HFFc6 (cell line): ENCODE measurements around the gene CCDC6. TPM values are rescaled to one million over a fixed set of nuclear protein-coding genes. Genes with fewer than 3 reads are reported as not detected.
"Not testable (repeated sequence)": the region's sequence is repeated elsewhere in the genome, so short reads cannot be mapped to it uniquely, and the experiment has no call there.

Experiments
- DNase-seq: peaks from one replicate; pipeline ENCODE4 v3.0.0-alpha.2; 2018
- H3K27ac Mint-ChIP-seq: 2 replicates; pipeline ENCODE4 v1.8.0; 2020; ENCODE audit warnings: mild to moderate bottlenecking, mixed read lengths
- H3K27me3 Mint-ChIP-seq: 2 replicates; pipeline ENCODE4 v1.8.0; 2021; ENCODE audit warnings: mild to moderate bottlenecking, moderate library complexity, mixed read lengths; ENCODE audit not compliant: insufficient read depth
- H3K36me3 Mint-ChIP-seq: 2 replicates; pipeline ENCODE4 v1.8.0; 2021; ENCODE audit warnings: low read depth, mixed read lengths
- H3K4me1 Mint-ChIP-seq: 2 replicates; pipeline ENCODE4 v1.8.0; 2020; ENCODE audit warnings: low read depth, mixed read lengths
- H3K4me3 Mint-ChIP-seq: 2 replicates; pipeline ENCODE4 v1.8.0; 2020; ENCODE audit warnings: mild to moderate bottlenecking, moderate library complexity, mixed read lengths
- H3K9me3 Mint-ChIP-seq: 2 replicates; pipeline ENCODE4 v1.8.0; 2020; ENCODE audit warnings: mild to moderate bottlenecking, mixed read lengths
- long read RNA-seq: library from polyadenylated mRNA; unstranded; transcript quantifications from one replicate; pipeline ENCODE4 v2.0.0, GENCODE V29; 2019
- total RNA-seq, 6 experiments: library from RNA; stranded (reverse); fragmentation: NEBNext Ultra II Directional; extraction: Animal tissue kit (Norgen Biotek cat#: 25700); gene quantifications; 2 replicates in 1 of 6; 3 replicates in 5 of 6; pipeline ENCODE4 v1.2.3, GENCODE V29; 2021
- TF ChIP-seq, protein P1 (sequence below): fragments of 200-600 bp; sonication (generic); IDR thresholded peaks from 2 replicates; pipeline ENCODE4 v1.5.0; 2021; ENCODE audit warnings: antibody characterized with exemption, mild to moderate bottlenecking

The CCDC6 gene
- 10 to 100 TPM; 33.0 to 43.0 (median 36.7) TPM for total RNA-seq
- long read RNA-seq, full-length matches to known transcripts = 3 of 25 reads
- long read RNA-seq, partial matches to known transcripts = 2 of 25 reads
- long read RNA-seq, other reads (novel, unspliced or antisense) = 20 of 25 reads

DNA sequence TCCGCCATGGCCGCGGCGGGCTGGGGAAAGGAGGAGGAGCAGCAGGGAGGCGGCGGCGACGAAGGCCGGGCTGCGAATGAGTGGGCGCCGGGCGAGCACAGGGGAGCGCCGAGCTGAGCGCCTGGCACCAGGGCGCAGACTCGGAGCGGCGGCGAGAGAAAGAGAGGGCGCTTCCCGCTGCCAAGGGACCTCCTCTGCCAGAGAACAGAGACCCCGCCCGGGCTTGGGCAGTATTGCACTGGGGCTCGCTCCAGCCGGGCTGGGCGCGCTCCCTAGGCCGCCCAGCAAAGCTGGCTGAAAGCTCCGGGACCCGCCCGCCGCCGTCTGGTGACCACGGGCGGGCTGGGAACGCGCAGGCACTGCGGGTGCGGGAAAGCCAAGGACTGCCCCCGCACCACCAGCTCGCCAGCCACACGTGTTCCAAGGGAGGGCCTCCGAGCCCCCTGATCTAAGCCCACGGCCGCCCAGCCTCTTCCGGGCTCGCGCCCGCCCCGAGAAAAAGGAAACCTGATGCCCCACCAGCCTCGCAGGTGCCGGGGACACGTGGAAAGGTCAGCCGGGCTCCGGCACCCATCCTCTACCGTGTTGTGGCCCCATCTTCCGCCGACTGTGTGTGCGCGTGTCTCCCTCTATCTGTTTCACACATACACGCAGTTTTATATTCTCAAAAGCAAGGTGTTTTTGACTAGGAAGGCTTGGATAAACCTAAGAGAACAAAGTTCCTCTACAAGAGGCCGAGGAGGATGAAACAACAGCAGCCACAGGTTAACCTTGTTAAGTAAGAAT is at the start of gene CCDC6:
CCDC6 (minus strand) TSS at position 140 of the 786 bp plus-strand sequence; CDS start at position 8, 132 bp downstream.
- DNase-seq = peak; percentile 88
- no peaks in the 10 kb centered on the region for H3K36me3 Mint-ChIP-seq
- TF ChIP-seq, protein P1, sequence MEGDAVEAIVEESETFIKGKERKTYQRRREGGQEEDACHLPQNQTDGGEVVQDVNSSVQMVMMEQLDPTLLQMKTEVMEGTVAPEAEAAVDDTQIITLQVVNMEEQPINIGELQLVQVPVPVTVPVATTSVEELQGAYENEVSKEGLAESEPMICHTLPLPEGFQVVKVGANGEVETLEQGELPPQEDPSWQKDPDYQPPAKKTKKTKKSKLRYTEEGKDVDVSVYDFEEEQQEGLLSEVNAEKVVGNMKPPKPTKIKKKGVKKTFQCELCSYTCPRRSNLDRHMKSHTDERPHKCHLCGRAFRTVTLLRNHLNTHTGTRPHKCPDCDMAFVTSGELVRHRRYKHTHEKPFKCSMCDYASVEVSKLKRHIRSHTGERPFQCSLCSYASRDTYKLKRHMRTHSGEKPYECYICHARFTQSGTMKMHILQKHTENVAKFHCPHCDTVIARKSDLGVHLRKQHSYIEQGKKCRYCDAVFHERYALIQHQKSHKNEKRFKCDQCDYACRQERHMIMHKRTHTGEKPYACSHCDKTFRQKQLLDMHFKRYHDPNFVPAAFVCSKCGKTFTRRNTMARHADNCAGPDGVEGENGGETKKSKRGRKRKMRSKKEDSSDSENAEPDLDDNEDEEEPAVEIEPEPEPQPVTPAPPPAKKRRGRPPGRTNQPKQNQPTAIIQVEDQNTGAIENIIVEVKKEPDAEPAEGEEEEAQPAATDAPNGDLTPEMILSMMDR = peak; percentile 81
- peak within 1 kb of the TSS; percentile 97 for H3K4me3 Mint-ChIP-seq
- H3K27ac Mint-ChIP-seq = peak within 1 kb of the TSS; percentile 86
- H3K4me1 Mint-ChIP-seq = peaks cover 53% of the 10 kb centered on the region
- H3K27me3 Mint-ChIP-seq = 0 out of 2 replicates have a peak, but pooled peaks cover 1% of the 10 kb centered on the region
- no peaks in the 10 kb centered on the region for H3K9me3 Mint-ChIP-seq

DNA sequence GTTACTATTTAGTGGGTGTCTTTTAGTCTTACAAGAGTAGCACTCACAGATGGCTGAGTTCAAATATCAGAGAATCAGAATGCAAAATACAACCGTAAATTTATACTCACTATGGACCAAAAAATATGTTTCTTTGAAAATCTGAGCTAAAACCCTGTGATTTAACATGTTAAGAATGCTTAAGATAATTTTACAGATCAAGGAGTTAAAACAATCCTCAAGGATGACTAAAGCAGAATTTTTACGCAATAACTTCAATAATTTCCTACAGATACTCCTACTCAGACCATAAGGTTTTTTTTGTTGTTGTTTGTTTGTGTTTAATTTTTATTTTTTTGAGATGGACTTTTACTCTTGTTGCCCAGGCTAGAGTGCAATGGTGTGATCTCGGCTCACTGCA is 47.9 kb upstream of the CCDC6 start:
- no peaks in the 10 kb centered on the region for H3K4me1 Mint-ChIP-seq
- H3K27me3 Mint-ChIP-seq = no peaks in the 10 kb centered on the region
- TF ChIP-seq, protein P1 = no peak
- no peak overlapping the region for H3K27ac Mint-ChIP-seq
- no peak overlapping the region for H3K4me3 Mint-ChIP-seq
- DNase-seq = no peak
- H3K9me3 Mint-ChIP-seq = no peaks in the 10 kb centered on the region; the same call in 1 of the 2 replicates
- no peaks in the 10 kb centered on the region for H3K36me3 Mint-ChIP-seq

- H3K36me3 Mint-ChIP-seq, H3K4me3 Mint-ChIP-seq, DNase-seq, H3K27ac Mint-ChIP-seq, H3K27me3 Mint-ChIP-seq, H3K9me3 Mint-ChIP-seq, H3K4me1 Mint-ChIP-seq: not testable (repeated sequence)
These were observed 47.4 kb upstream of the CCDC6 start for GRCh38 chr10:59953711-59954110.

- H3K4me1 Mint-ChIP-seq = no peaks in the 10 kb centered on the region
- TF ChIP-seq, protein P1 = no peak
- no peak overlapping the region for H3K27ac Mint-ChIP-seq
- H3K9me3 Mint-ChIP-seq = no peaks in the 10 kb centered on the region
- no peak for DNase-seq
- H3K4me3 Mint-ChIP-seq = no peak overlapping the region
- no peaks in the 10 kb centered on the region for H3K27me3 Mint-ChIP-seq
- H3K36me3 Mint-ChIP-seq = no peaks in the 10 kb centered on the region
These were observed 43.7 kb upstream of the CCDC6 start for GRCh38 chr10:59950105-59950504.

DNA sequence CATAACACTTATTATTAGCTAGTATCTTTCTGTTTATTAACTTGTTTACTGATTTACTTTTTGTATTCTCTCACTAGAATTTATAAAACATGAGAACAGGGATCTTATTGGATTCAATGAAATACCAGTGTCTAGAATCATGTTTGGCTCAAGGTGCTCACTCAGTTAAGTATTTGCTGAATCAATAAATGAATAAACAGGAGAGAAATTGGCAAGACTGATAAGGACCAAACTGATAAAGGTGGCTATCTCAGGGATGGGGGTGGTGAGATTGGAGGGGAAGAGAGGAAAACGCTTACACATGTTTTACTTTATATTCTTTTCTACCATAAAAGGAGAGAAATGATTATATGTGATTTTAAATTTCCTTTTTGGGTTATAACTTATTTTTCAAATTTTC is 43.3 kb upstream of the CCDC6 start:
- TF ChIP-seq, protein P1 = no peak
- Mint-ChIP-seq H3K27me3 (no peaks in the 10 kb centered on the region), H3K36me3 (no peaks in the 10 kb centered on the region), H3K27ac (no peak overlapping the region), H3K4me3 (no peak overlapping the region), H3K9me3 (no peaks in the 10 kb centered on the region), H3K4me1 (no peaks in the 10 kb centered on the region)
- no peak for DNase-seq

- Mint-ChIP-seq H3K36me3 (no peaks in the 10 kb centered on the region), H3K27me3 (no peaks in the 10 kb centered on the region), H3K27ac (no peak overlapping the region), H3K9me3 (no peaks in the 10 kb centered on the region), H3K4me1 (no peaks in the 10 kb centered on the region), H3K4me3 (no peak overlapping the region)
- DNase-seq = no peak
- TF ChIP-seq, protein P1 = no peak
These were observed 39.6 kb upstream of the CCDC6 start for GRCh38 chr10:59945991-59946390.
